Panc1 (cell line): ENCODE measurements around the gene FRMD8. TPM values are rescaled to one million over a fixed set of nuclear protein-coding genes. Genes with fewer than 3 reads are reported as not detected.

Source experiments
- ATAC-seq: fragments of 200-7000 bp; cut with Tn5 transposase; 2 replicates; pipeline ENCODE4 v1.9.1; 2020; ENCODE audit warnings: mild to moderate bottlenecking, moderate library complexity
- BruUV-seq: library from RNA; stranded (reverse); fragments of 400-500 nt; replicated peaks from 2 replicates; lab custom pipeline; 2021; lab: Mats Ljungman, UMichigan
- CTCF ChIA-PET: fragments of 300-600 bp; sonication (Branson Sonifier 250); formaldehyde crosslinking; loops from one replicate; lab custom pipeline; 2022; ENCODE audit warnings: antibody characterized with exemption; lab: Charles Lee
- POLR2A ChIA-PET: fragments of 300-600 bp; sonication (Branson Sonifier 250); formaldehyde crosslinking; loops from one replicate; lab custom pipeline; 2022; ENCODE audit warnings: antibody characterized with exemption; lab: Charles Lee
- DNase-seq: peaks from one replicate; pipeline ENCODE4 v3.0.0-alpha.2; 2010; ENCODE audit warnings: low read depth, low spot score
- H3K27ac ChIP-seq: 2 replicates; pipeline ENCODE4 v1.5.1; 2011; ENCODE audit warnings: mild to moderate bottlenecking, low read length, inconsistent platforms
- H3K27me3 ChIP-seq: fragments of 200-500 bp; sonication (Bioruptor generic); 2 replicates; pipeline ENCODE4 v1.6.0; 2014; ENCODE audit warnings: low read length, inconsistent platforms; ENCODE audit not compliant: control insufficient read depth, insufficient read depth
- H3K36me3 ChIP-seq: fragments of 200-500 bp; sonication (Bioruptor generic); 2 replicates; pipeline ENCODE4 v1.5.1; 2014; ENCODE audit warnings: inconsistent platforms, mild to moderate bottlenecking, low read length, moderate library complexity; ENCODE audit not compliant: control insufficient read depth, insufficient read depth
- H3K4me1 ChIP-seq: 2 replicates; pipeline ENCODE4 v1.5.1; 2011; ENCODE audit warnings: inconsistent platforms, mild to moderate bottlenecking, low read length, moderate library complexity; ENCODE audit not compliant: control insufficient read depth, insufficient read depth
- H3K4me3 ChIP-seq, 2 experiments: 2 replicates each; pipeline ENCODE4 v1.5.1; 2011 to 2012; ENCODE audit warnings: low read depth in 2 of 2, low read length in 2 of 2, mild to moderate bottlenecking in 2 of 2, inconsistent platforms in 1 of 2, moderate library complexity in 1 of 2
- H3K9me3 ChIP-seq: fragments of 200-500 bp; sonication (Bioruptor generic); 2 replicates; pipeline ENCODE4 v1.5.1; 2014; ENCODE audit warnings: low read depth, mild to moderate bottlenecking, inconsistent platforms, low read length, moderate library complexity; ENCODE audit not compliant: control insufficient read depth, insufficient read depth
- CTCF ChIP-seq: fragments of 450-650 bp; IDR thresholded peaks from 2 replicates; pipeline ENCODE4 v1.5.1; 2017; ENCODE audit warnings: mild to moderate bottlenecking
- POLR2AphosphoS5 ChIP-seq: IDR thresholded peaks from 2 replicates; pipeline ENCODE4 v1.6.1; 2012; ENCODE audit warnings: mild to moderate bottlenecking, low read depth, low read length, moderate library complexity
- REST ChIP-seq, 2 experiments: IDR thresholded peaks; 2 replicates each; pipeline ENCODE4 v1.6.1; 2011 to 2012; ENCODE audit warnings: low read depth in 2 of 2, control low read depth in 1 of 2, low read length in 1 of 2, mild to moderate bottlenecking in 1 of 2, moderate library complexity in 1 of 2; ENCODE audit not compliant: insufficient read depth in 1 of 2
- SIN3A ChIP-seq: IDR thresholded peaks from 2 replicates; pipeline ENCODE4 v1.6.1; 2012; ENCODE audit warnings: low read depth, mild to moderate bottlenecking, low read length, moderate library complexity, borderline replicate concordance; ENCODE audit not compliant: insufficient read depth
- TCF7L2 ChIP-seq: IDR thresholded peaks from 2 replicates; pipeline ENCODE4 v1.6.1; 2011; ENCODE audit warnings: mild to moderate bottlenecking, low read depth, low read length, inconsistent platforms
- in situ Hi-C: cut with HindIII; loops from 2 replicates; pipeline ENCODE4 v1.10.0; 2016; ENCODE audit warnings: low sequenced_read_pairs, low pct_unique_long_range_greater_than_20kb
- intact Hi-C: fragments of 100-400 bp; cut with micrococcal nuclease; formaldehyde crosslinking; loops from one replicate; pipeline ENCODE4 v1.10.0; 2022; ENCODE audit not compliant: unreplicated experiment
- total RNA-seq: library from RNA; stranded (reverse); gene quantifications from one replicate; pipeline ENCODE4 v1.2.1, GENCODE V29; 2021; ENCODE audit not compliant: unreplicated experiment

Gene FRMD8
- total RNA-seq, 1 experiment from 2014 or later = 85.8 TPM

GRCh38 chr11:65419772-65420481 lies 33.5 kb downstream of the FRMD8 start:
- intact Hi-C loops = loop anchor here (5.0 kb wide), 1 partner anchor 92 kb away; no protein-coding TSS in a partner anchor
- BruUV-seq = no TSS peak
- ATAC-seq = no peak

More at GRCh38 chr11:65419772-65420481, 33.5 kb downstream of the FRMD8 start:
- DNase-seq = no peak
- Histone ChIP-seq H3K9me3 (no peaks in the 10 kb centered on the region), H3K4me3 (no peak overlapping the region; a peak in 1 of 4 replicates), H3K27ac (peak overlapping the region; percentile 100), H3K36me3 (peaks cover 11% of the 10 kb centered on the region; the same call in 1 of the 2 replicates), H3K4me1 (peaks cover 70% of the 10 kb centered on the region), H3K27me3 (no peaks in the 10 kb centered on the region)
- POLR2A ChIA-PET = interaction anchor here (0.6 to 7.3 kb wide), 9 partner anchors 18 to 87 kb away, joined by 3 to 108 read pairs (median 7); partner anchors contain the start of gene MALAT1
- in situ Hi-C loops = loop anchor here (5.0 kb wide), 1 partner anchor 77 kb away; the partner anchor contains the start of gene MALAT1
- CTCF ChIA-PET = interaction anchor here (0.6 kb wide), 2 partner anchors 21 to 46 kb away, joined by 3 to 4 read pairs; no protein-coding TSS in a partner anchor
- no peak for TF ChIP-seq REST (IDR thresholded peaks at IDR 0.05; ENCODE audit: insufficient read depth in 1 of 2, low read depth in 2 of 2, low read length in 1 of 2)
- no peak for TF ChIP-seq TCF7L2
- TF ChIP-seq CTCF = no peak
- TF ChIP-seq SIN3A = no peak
- TF ChIP-seq POLR2AphosphoS5 = no peak; the same call in 1 of the 2 replicates
